Esophagus (tissue), 2 donors: ENCODE results near the gene DDT. TPM values are rescaled to one million over a fixed set of nuclear protein-coding genes. Genes with fewer than 3 reads are reported as not detected.
"Not testable (repeated sequence)": the region's sequence is repeated elsewhere in the genome, so short reads cannot be mapped to it uniquely, and the experiment has no call there.

Experiments
- H3K27ac ChIP-seq, 2 donors: one replicate each; pipeline ENCODE4 v1.5.1; 2013; ENCODE audit warnings: low read depth in 2 of 2, mild to moderate bottlenecking in 2 of 2, inconsistent platforms in 1 of 2, low read length in 1 of 2, moderate library complexity in 1 of 2
- H3K27me3 ChIP-seq, 2 donors: one replicate each; pipeline ENCODE4 v1.6.1; 2013; ENCODE audit warnings: low read length in 2 of 2, control low read depth in 1 of 2, mild to moderate bottlenecking in 1 of 2; ENCODE audit not compliant: insufficient read depth in 2 of 2, control insufficient read depth in 1 of 2
- H3K36me3 ChIP-seq, 2 donors: one replicate each; pipeline ENCODE4 v1.6.1; 2013; ENCODE audit warnings: low read length in 1 of 2; ENCODE audit not compliant: control insufficient read depth in 2 of 2, insufficient read depth in 2 of 2
- H3K4me1 ChIP-seq, 2 donors: one replicate each; pipeline ENCODE4 v1.6.1; 2013; ENCODE audit warnings: low read length in 1 of 2; ENCODE audit not compliant: control insufficient read depth in 2 of 2, insufficient read depth in 2 of 2
- H3K4me3 ChIP-seq, 2 donors: one replicate each; pipeline ENCODE4 v1.5.1; 2013; ENCODE audit warnings: low read length in 2 of 2, mild to moderate bottlenecking in 2 of 2, low read depth in 1 of 2, moderate library complexity in 1 of 2
- H3K9me3 ChIP-seq, 2 donors: one replicate each; pipeline ENCODE4 v1.6.1; 2013; ENCODE audit warnings: mild to moderate bottlenecking in 2 of 2, low read depth in 1 of 2, low read length in 1 of 2, moderate library complexity in 1 of 2; ENCODE audit not compliant: control insufficient read depth in 2 of 2, insufficient read depth in 1 of 2
- WGBS, 2 donors: extraction: QIAGEN DNeasy Blood & Tissue Kit; methylation state at CpG; one replicate each; pipeline ENCODE4 v1.1.7; 2013; 5-methylcytosine and 5-hydroxymethylcytosine counted together
- polyA plus RNA-seq, 2 donors: library from polyadenylated mRNA; stranded (reverse); fragments of 200-250 nt; gene quantifications; one replicate each; pipeline ENCODE4 v1.2.3, GENCODE V29; 2013
- donor health status: healthy with polysubstance abuse.
- donor health status: Bipolar disorder and iron deficiency.

Gene DDT
- polyA plus RNA-seq, 2 donors, result 165 to 213 TPM

DNA sequence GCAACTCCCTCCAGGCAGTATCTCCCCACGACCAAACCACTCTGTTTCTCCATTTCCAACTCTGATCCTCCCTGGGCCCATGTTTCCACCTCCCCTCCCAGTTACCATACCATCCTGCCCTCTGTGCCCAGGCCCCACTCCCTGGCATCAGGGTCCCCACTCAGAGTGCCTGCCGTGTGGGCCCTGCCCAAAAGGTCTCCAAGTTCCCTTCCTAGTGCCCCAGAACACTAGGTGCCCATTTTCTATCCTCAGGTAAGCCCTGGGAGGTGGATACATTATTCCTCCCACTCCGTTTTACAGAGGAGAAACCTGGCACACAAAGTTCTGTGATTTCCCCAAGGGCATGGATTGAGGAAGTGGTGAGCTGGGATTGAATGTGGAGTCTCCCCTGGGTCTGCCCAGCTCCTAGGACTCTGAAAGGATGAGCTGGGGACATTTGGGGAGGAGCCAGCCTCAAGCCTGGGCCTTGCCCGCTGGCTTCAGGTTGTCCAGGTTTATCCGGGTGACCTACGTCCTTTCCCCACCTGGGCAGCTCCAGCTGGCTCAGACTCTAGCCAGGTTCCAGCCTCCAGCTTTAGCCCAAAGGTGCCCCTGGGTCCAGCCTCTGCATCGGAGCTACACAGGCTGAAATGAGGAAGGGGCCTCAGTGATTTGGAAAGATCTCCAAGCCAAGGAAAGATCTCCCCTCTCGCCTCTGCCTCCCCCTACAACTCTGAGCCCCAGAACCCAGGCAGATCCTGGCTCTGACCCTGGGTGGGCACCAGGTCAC, 33.2 kb upstream of the DDT start:
- Histone ChIP-seq H3K9me3 (no peaks in the 10 kb centered on the region), H3K27me3 (no peaks in the 10 kb centered on the region), H3K36me3 (no peaks in the 10 kb centered on the region), H3K27ac (no peak overlapping the region), H3K4me3 (no peak overlapping the region), H3K4me1 (peaks cover 0 to 2% of the 10 kb centered on the region in 2 donors)
- 72 to 74% methylated on average over 8 of the region's 8 CpGs for WGBS, 2 donors

- Histone ChIP-seq H3K27me3 (no peaks in the 10 kb centered on the region), H3K4me3 (no peak overlapping the region), H3K4me1 (no peaks in the 10 kb centered on the region), H3K36me3 (no peaks in the 10 kb centered on the region), H3K9me3 (no peaks in the 10 kb centered on the region), H3K27ac (no peak overlapping the region)
- WGBS, 2 donors, result 87 to 88% methylated on average over 6 of the region's 6 CpGs
Observed at GRCh38 chr22:24006914-24007214, 32.6 kb upstream of the DDT start.

- no peaks in the 10 kb centered on the region for H3K36me3 ChIP-seq
- 78 to 81% methylated on average over 10 of the region's 10 CpGs for WGBS, 2 donors
- H3K27ac ChIP-seq, result no peak overlapping the region
- H3K4me1 ChIP-seq, result no peaks in the 10 kb centered on the region
- no peaks in the 10 kb centered on the region for H3K9me3 ChIP-seq
- H3K4me3 ChIP-seq, result no peak overlapping the region
- H3K27me3 ChIP-seq, result no peaks in the 10 kb centered on the region
Observed at GRCh38 chr22:24006207-24006913, 32.1 kb upstream of the DDT start.

- 69 to 71% methylated on average over 6 of the region's 6 CpGs for WGBS, 2 donors
- Histone ChIP-seq H3K27ac (no peak within 1 kb of the TSS), H3K4me3 (no peak within 1 kb of the TSS), H3K9me3 (no peaks in the 10 kb centered on the region), H3K4me1 (no peaks in the 10 kb centered on the region), H3K36me3 (no peaks in the 10 kb centered on the region), H3K27me3 (no peaks in the 10 kb centered on the region)
Observed at GRCh38 chr22:24005201-24005600, 31.0 kb upstream of the DDT start, which contains the start of gene GSTT4. Gene GSTT4 (minus strand): TSS chr22:24005453. CDS start chr22:24005356, 97 bp downstream.

GRCh38 chr22:24003887-24004286, 29.6 kb upstream of the DDT start:
- no peaks in the 10 kb centered on the region for H3K4me1 ChIP-seq
- H3K4me3 ChIP-seq, result no peak overlapping the region
- WGBS, 2 donors, result 75 to 76% methylated on average over 9 of the region's 9 CpGs
- no peaks in the 10 kb centered on the region for H3K36me3 ChIP-seq
- H3K27ac ChIP-seq, result no peak overlapping the region
- no peaks in the 10 kb centered on the region for H3K27me3 ChIP-seq
- H3K9me3 ChIP-seq, result no peaks in the 10 kb centered on the region

- Histone ChIP-seq H3K27ac (no peak overlapping the region), H3K4me3 (no peak overlapping the region), H3K4me1 (no peaks in the 10 kb centered on the region), H3K27me3 (no peaks in the 10 kb centered on the region), H3K36me3 (no peaks in the 10 kb centered on the region), H3K9me3 (no peaks in the 10 kb centered on the region)
- WGBS, 2 donors, result 75 to 78% methylated on average over 5 of the region's 5 CpGs
Observed at GRCh38 chr22:24002851-24003250, 28.6 kb upstream of the DDT start.

DNA sequence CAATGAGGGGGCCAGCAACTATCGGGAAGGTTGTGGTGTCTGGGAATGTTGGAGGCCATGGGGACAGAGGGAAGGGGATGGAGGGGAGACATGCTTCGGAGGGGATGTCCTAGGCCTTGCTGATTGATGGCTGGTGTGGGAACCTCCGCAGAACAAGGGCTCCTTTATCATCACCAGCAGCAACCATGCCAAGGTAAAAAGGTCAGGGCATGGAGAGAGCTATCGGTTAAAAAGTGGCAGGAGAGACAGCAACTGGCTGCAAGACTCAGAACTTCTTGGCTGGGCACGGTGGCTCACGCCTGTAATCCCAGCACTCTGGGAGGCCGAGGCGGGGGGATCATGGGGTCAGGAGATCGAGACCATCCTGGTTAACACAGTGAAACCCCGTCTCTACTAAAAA, 28.0 kb upstream of the DDT start:
- no peak overlapping the region for H3K4me3 ChIP-seq
- H3K4me1 ChIP-seq, result no peaks in the 10 kb centered on the region
- WGBS, 2 donors, result 81 to 83% methylated on average over 10 of the region's 10 CpGs
- no peaks in the 10 kb centered on the region for H3K9me3 ChIP-seq
- no peak overlapping the region for H3K27ac ChIP-seq
- no peaks in the 10 kb centered on the region for H3K36me3 ChIP-seq
- no peaks in the 10 kb centered on the region for H3K27me3 ChIP-seq

- Histone ChIP-seq H3K4me1 (no peaks in the 10 kb centered on the region), H3K4me3 (no peak overlapping the region), H3K36me3 (no peaks in the 10 kb centered on the region), H3K9me3 (no peaks in the 10 kb centered on the region), H3K27me3 (no peaks in the 10 kb centered on the region), H3K27ac (no peak overlapping the region)
- WGBS, 2 donors, result 84 to 86% methylated on average over 9 of the region's 9 CpGs
Observed at GRCh38 chr22:24001314-24001713, 27.1 kb upstream of the DDT start.

DNA sequence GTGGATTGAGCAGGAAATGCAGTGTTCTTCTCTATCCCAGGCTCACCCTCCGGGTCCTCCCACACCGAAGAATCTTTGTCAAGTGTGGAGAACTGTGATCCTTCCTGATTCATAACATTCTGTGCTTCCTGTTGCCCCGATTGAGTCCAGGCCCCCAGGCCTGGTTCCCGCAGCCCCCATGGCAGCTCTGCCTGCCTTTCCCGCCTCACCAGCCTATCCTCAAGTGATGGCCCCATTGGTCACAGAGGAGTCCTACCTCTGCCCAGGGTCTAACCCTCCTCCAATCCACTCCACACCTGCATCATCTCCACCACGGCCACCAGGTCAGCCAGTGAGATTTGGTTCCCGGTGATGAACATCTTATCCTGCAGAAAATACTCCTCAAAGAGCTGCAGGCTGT, 25.5 kb upstream of the DDT start:
- not testable (repeated sequence) for H3K4me3 ChIP-seq, H3K36me3 ChIP-seq, H3K27me3 ChIP-seq, H3K27ac ChIP-seq, H3K4me1 ChIP-seq, H3K9me3 ChIP-seq
- 84 to 85% methylated on average over 7 of the region's 7 CpGs for WGBS, 2 donors

- Histone ChIP-seq H3K4me1 (no peaks in the 10 kb centered on the region), H3K27ac (no peak overlapping the region), H3K36me3 (no peaks in the 10 kb centered on the region), H3K9me3 (no peaks in the 10 kb centered on the region), H3K27me3 (no peaks in the 10 kb centered on the region), H3K4me3 (no peak overlapping the region)
- 75 to 91% methylated on average over 3 of the region's 3 CpGs for WGBS, 2 donors
Observed at GRCh38 chr22:23997092-23997491, 22.9 kb upstream of the DDT start.
